ENCODE results near the gene ZNF71. TPM values are rescaled to one million over a fixed set of nuclear protein-coding genes. Genes with fewer than 3 reads are reported as not detected.

Gene ZNF71
- total RNA-seq, 1 experiment from 2014 or later, result 13.7 TPM

GRCh38 chr19:56597696-56598095 is 2.6 kb downstream of the ZNF71 start:
- CTCF ChIA-PET, result no interaction called here
- intact Hi-C loops (cut with micrococcal nuclease; ENCODE audit: unreplicated experiment), result no loop called here
- H3K27me3 ChIP-seq (replicated peaks; ENCODE audit: insufficient read depth, low read depth, low read length, poor library complexity), result no peaks in the 10 kb centered on the region
- H3K4me3 ChIP-seq (ENCODE audit: low read depth, low read length, poor library complexity, severe bottlenecking), result no peak overlapping the region
- H3K4me1 ChIP-seq (ENCODE audit: insufficient read depth, low read length, poor library complexity, severe bottlenecking), result no peaks in the 10 kb centered on the region
- H3K27ac ChIP-seq (ENCODE audit: low read depth, low read length, poor library complexity, severe bottlenecking), result no peak overlapping the region
- no TSS peak for BruUV-seq (replicated peaks)
- peaks cover 12% of the 10 kb centered on the region for H3K9me3 ChIP-seq (ENCODE audit: low read depth, low read length, poor library complexity, severe bottlenecking)
- DNase-seq (ENCODE audit: low spot score), result no peak
- TF ChIP-seq CTCF (conservative IDR thresholded peaks at IDR 0.05; ENCODE audit: low read depth, low read length), result no peak
- no peak for TF ChIP-seq EZH2 (IDR thresholded peaks at IDR 0.05; ENCODE audit: borderline replicate concordance, low read depth, low read length, poor library complexity, severe bottlenecking)
- H3K36me3 ChIP-seq (ENCODE audit: insufficient read depth, low read length, poor library complexity, severe bottlenecking), result peaks cover 36% of the 10 kb centered on the region
- POLR2A ChIA-PET (ENCODE audit: low non-redundant PET), result no interaction called here

- no TSS peak for BruUV-seq (replicated peaks)
- H3K27me3 ChIP-seq (replicated peaks; ENCODE audit: insufficient read depth, low read depth, low read length, poor library complexity), result no peaks in the 10 kb centered on the region
- no peak for DNase-seq (ENCODE audit: low spot score)
- H3K27ac ChIP-seq (ENCODE audit: low read depth, low read length, poor library complexity, severe bottlenecking), result no peak overlapping the region
- H3K9me3 ChIP-seq (ENCODE audit: low read depth, low read length, poor library complexity, severe bottlenecking), result peaks cover 48% of the 10 kb centered on the region
- peaks cover 50% of the 10 kb centered on the region for H3K36me3 ChIP-seq (ENCODE audit: insufficient read depth, low read length, poor library complexity, severe bottlenecking)
- TF ChIP-seq CTCF (conservative IDR thresholded peaks at IDR 0.05; ENCODE audit: low read depth, low read length) (no peak), EZH2 (IDR thresholded peaks at IDR 0.05; ENCODE audit: borderline replicate concordance, low read depth, low read length, poor library complexity, severe bottlenecking) (no peak)
- H3K4me1 ChIP-seq (ENCODE audit: insufficient read depth, low read length, poor library complexity, severe bottlenecking), result no peaks in the 10 kb centered on the region
- intact Hi-C loops (cut with micrococcal nuclease; ENCODE audit: unreplicated experiment), result no loop called here
- CTCF ChIA-PET, result no interaction called here
- no peak overlapping the region for H3K4me3 ChIP-seq (ENCODE audit: low read depth, low read length, poor library complexity, severe bottlenecking)
- POLR2A ChIA-PET (ENCODE audit: low non-redundant PET), result no interaction called here
Observed at GRCh38 chr19:56601375-56601774, 6.3 kb downstream of the ZNF71 start.

GRCh38 chr19:56603829-56604228 is 8.7 kb downstream of the ZNF71 start:
- no peak for DNase-seq (ENCODE audit: low spot score)
- intact Hi-C loops (cut with micrococcal nuclease; ENCODE audit: unreplicated experiment), result no loop called here

More at GRCh38 chr19:56603829-56604228, 8.7 kb downstream of the ZNF71 start:
- Histone ChIP-seq H3K4me3 (ENCODE audit: low read depth, low read length, poor library complexity, severe bottlenecking) (no peak overlapping the region), H3K27ac (ENCODE audit: low read depth, low read length, poor library complexity, severe bottlenecking) (no peak overlapping the region), H3K4me1 (ENCODE audit: insufficient read depth, low read length, poor library complexity, severe bottlenecking) (no peaks in the 10 kb centered on the region), H3K27me3 (replicated peaks; ENCODE audit: insufficient read depth, low read depth, low read length, poor library complexity) (no peaks in the 10 kb centered on the region), H3K36me3 (ENCODE audit: insufficient read depth, low read length, poor library complexity, severe bottlenecking) (peaks cover 38% of the 10 kb centered on the region), H3K9me3 (ENCODE audit: low read depth, low read length, poor library complexity, severe bottlenecking) (peaks cover 51% of the 10 kb centered on the region)
- CTCF ChIA-PET, result no interaction called here
- POLR2A ChIA-PET (ENCODE audit: low non-redundant PET), result no interaction called here
- BruUV-seq (replicated peaks), result no TSS peak
- no peak for TF ChIP-seq EZH2 (IDR thresholded peaks at IDR 0.05; ENCODE audit: borderline replicate concordance, low read depth, low read length, poor library complexity, severe bottlenecking)
- TF ChIP-seq CTCF (conservative IDR thresholded peaks at IDR 0.05; ENCODE audit: low read depth, low read length), result no peak

Data from A673 (cell line).